NCI-H446 treated with DMSO at 0.1 percent for 48 hours (cell line): ENCODE results near the gene POMT2.
A peak's percentile ranks its signal among the peaks of the same experiment; 100 is the strongest.

ENCODE experiments used
- DNase-seq: peaks from one replicate; lab custom pipeline; 2025; lab: John Stamatoyannopoulos, UW

POMT2 gene

GRCh38 chr14:77267937-77268699 lies 52.6 kb downstream of the POMT2 start:
- no peak for DNase-seq

DNA sequence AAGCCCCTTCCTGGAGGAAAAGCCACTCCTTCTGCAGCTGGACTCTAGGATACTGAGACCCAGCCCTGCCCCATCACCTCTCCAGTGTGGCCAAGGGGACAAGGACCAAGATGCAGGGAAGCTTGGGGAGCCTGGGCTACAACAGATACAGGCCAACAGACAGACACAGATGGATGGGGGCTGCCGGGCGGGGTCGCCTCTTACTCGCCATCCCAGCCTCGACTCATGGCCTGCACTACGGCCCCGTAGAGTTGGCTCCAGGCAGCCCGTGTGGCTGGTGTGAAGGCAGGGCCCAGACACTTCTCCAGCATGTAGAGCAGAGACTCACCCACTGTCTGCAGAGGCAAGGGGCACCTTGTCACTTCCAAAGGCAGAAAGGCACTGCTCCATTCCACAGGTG lies 54.3 kb downstream of the POMT2 start:
- no peak for DNase-seq

GRCh38 chr14:77265561-77266335 lies 54.9 kb downstream of the POMT2 start:
- DNase-seq, result peak; percentile 48

DNA sequence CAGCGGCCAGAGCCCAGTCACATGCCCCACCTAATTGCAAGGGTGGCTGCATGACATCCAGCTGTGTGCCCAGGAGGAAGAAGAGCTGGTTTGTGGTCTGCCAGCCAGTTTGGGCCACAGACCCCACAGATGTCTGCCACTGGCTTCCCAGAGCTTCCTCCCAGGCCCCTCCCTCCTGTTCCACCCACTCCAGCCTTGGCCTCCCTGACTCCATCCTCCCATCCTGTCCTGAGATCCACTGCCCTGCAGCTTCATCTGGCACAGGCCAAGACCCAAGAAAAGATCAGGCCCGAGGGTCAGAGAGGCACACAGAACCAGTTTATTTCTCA lies 55.5 kb downstream of the POMT2 start:
- DNase-seq, result no peak

GRCh38 chr14:77264466-77265186 lies 56.1 kb downstream of the POMT2 start:
- DNase-seq, result peak; percentile 57

DNA sequence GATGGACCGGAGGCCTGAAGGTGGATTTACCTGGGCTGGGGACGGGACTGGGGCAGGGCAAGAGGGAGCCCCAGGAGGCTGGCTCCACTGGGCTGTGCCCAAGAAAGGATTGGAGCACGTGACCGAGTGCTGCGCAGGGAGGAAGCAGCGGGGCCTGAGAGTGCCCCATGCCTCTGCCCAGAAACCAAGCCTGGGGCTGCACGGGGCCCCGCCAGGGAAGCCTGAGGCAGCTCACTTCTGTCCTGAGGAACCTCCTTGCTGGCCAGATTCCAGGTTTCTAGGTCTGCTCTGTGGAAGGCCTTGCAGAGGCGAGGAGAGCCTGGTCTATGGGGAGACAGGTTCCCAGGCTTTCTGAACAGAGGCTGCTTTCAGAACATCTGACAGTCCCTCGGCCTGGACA lies 60.1 kb downstream of the POMT2 start:
- no peak for DNase-seq

DNA sequence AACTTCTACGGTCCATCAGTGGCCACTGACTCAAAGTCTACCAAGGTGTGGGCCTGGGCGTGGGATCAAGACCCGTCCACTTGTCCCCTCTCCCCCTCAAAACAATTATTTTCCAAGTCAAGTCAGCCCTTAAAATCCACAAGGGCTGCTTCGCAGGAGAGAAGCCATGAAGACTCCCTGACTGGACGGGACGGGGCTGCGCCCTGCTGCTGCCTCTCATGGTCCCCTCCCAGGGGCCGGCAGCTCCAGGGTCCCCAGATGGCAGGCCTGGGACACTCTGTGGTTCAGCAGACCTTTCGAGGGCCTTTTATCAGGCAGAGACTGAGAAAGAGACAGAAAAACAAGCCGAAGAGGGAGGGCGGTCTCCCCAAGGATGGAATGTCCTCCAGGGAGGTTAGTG lies 60.5 kb downstream of the POMT2 start:
- DNase-seq, result no peak

GRCh38 chr14:77259025-77259715 lies 61.5 kb downstream of the POMT2 start:
- DNase-seq, result no peak

DNA sequence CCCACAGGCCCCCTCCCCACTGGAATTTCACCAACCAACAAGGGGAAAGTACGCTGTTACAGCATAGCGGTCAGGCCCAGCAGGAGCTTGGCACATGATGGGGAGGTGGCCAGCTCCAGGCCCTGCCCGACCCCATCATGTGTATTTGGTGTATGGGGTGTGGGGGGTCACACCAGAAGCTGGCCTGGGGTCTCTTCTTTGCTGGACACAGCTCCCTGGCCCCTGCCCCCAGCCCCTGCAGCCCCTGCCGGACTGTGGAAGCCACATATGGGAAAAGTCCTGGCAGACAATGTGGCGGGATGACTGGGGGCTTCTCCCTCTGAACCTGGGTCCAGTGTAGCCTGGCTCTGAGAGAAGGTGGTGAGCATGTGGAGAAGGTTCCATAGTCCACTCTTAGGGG lies 62.1 kb downstream of the POMT2 start:
- no peak for DNase-seq

DNA sequence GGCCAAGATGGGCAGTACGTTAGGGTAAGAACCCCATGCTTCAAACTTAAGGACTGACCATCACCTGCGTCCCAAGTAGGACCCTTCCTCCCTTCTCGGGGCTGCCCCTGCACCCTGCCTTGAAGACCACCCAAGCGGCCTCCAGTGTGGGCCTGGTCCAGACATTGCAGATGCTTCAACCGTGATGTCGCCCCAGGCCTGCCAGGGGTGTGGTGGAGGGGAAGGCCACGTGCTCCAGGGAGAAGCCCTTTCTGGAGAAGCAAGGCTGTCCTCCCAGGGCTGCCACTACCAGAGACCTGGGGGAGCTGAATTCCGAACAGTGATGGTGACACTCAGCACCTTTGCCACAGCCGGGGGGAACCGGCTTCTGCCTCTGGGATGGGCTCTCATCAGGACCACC lies 63.0 kb downstream of the POMT2 start:
- no peak for DNase-seq

DNA sequence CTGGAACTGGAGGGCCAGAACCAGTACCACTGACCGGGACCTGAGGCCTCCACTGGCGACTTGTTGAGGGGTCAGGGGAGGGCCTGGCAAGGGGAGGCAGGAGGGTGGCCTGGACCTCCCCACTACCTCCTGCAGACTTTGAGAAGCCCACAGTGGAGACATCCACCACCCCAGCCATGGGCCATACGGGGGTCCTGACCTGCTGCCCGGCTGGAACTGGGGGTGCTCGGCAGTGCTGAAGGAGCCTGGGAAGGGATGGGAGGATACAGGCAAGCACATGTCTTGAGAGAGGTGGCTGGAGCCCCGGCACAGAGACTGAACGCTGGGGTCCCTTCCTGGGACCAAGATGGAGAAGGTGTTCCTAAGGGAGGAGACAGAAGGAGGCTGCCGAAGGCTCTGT lies 64.0 kb downstream of the POMT2 start:
- no peak for DNase-seq

- no peak for DNase-seq
These were observed 67.1 kb downstream of the POMT2 start for GRCh38 chr14:77253333-77254190.

- no peak for DNase-seq
These were observed 68.8 kb downstream of the POMT2 start for GRCh38 chr14:77251870-77252269.

GRCh38 chr14:77250927-77251326 lies 69.8 kb downstream of the POMT2 start:
- DNase-seq, result no peak

DNA sequence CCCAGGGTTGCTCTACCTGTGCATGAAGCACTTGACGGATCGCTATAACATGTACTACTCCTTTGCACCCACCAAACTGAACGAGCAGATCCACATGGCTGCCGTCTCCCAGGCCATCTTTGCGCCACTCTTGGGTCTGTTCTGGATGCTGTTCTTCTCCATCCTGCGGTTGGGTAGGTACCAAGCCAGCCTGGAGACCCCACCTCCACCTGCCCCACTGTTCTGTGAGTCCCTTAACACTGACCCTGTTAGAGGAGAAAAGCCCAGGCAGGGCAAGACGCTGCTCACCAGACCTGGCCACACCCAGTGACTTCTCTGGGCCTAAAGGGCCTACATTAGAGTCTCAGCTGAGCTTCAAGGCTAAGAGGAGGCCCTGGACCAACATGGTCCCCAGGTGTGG lies 71.4 kb downstream of the POMT2 start:
- DNase-seq, result no peak

GRCh38 chr14:77248666-77249065 lies 72.0 kb downstream of the POMT2 start:
- no peak for DNase-seq

GRCh38 chr14:77246784-77247183 lies 73.9 kb downstream of the POMT2 start:
- no peak for DNase-seq

- no peak for DNase-seq
These were observed 74.9 kb downstream of the POMT2 start for GRCh38 chr14:77245820-77246219.

DNA sequence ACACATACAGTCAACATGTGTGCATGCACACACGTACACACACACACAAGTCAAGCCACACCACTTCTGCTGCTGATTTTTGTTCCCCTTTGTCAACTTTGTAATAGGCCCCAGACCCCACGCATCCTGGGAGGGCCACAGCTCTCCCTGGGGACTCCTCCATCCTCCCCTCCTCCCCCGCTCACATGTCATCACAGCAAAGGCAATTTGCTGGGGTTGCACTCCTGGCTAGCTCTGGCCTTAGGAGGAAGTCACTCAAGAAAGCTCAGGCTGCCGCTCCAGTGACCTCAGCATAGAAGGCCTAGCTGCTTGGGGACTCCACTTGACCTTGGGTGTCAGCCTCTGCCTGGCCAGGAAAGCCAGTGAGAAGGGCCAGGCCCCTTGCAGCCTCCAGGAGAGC lies 76.8 kb downstream of the POMT2 start:
- DNase-seq, result no peak

- no peak for DNase-seq
These were observed 77.9 kb downstream of the POMT2 start for GRCh38 chr14:77242752-77243151.

GRCh38 chr14:77241955-77242354 lies 78.7 kb downstream of the POMT2 start:
- no peak for DNase-seq
